GM13976 (cell line): ENCODE results near the gene RAB34.

Experiments
- DNase-seq: peaks from one replicate; pipeline ENCODE4 v3.0.0; 2012; ENCODE audit warnings: low spot score
- CTCF ChIP-seq: IDR thresholded peaks from 2 replicates; pipeline ENCODE4 v1.5.1; 2012; ENCODE audit warnings: borderline replicate concordance, mild to moderate bottlenecking; ENCODE audit not compliant: insufficient read depth; ENCODE audit errors: extremely low read depth, missing control alignments, control extremely low read depth
- in situ Hi-C: fragments of 300-500 bp; cut with MboI; formaldehyde crosslinking; loops from one replicate; pipeline ENCODE4 v1.12.0; 2022; ENCODE audit warnings: low sequenced_read_pairs, mixed read lengths, inconsistent platforms; ENCODE audit not compliant: unreplicated experiment

Gene RAB34

DNA sequence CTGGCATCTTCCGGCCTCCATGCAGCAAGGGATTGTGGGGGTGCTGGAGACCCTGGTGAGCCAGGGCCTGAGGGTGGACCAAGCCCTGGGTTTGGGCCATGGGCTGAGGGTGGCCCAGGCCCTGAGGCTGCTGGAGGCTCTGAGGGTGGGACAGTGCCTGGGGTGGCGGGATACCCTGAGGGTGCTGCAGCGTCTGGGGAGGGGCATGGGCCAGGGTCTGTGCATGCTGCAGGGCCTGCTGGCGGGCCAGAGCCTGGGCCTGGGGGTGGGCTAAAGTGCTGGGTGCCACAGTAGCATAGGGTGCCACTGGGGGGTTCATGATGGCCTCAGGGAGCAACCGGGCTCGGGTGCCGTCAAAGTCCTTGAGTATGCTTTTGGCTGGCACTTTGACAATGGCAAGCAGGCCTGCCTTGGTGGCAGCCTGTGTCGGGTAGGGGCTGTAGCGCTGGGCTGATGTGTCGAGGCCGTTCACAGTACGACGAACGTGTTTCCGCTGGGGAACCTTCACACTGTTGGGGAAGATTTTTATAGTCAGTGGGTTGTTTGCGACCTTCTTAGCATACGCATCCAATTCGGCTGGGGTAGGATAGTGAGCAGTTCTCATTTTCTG, 41.7 kb upstream of the RAB34 start:
- no peak for TF ChIP-seq CTCF
- in situ Hi-C loops, result no loop called here
- no peak for DNase-seq

DNA sequence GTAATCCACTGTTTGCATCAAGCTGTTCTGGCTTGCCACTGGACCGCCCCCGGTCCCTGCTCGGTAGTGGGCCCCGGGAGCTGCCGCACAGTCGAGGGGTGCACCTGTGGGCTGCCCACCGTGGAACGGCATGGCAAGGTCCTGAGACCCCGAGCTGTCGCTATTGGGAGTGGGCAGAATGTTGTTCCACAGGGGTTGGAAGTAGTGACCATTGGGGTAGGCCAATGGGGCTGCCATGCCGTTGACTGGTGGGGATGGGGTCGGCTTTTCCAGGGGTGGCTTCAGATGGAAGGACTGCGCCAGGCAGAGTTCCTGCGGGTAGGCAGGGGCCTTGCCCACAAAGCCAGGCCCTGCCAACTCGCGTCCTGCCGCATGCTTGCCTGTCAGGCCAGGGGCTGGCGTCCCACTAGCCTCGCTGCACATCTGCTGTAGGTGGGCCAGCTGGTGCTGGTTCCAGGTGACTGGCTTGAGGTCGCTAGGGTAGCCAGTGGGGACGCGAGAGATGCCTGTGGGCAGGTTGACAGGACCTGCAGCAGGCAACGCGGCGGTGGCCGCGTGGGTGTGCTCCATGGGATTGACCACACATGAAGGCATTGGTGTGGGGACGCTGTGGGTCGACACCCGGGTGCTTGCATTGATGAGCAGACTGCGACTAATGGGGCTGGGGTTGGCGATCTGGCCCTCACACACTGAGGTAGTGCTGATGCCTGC, 40.9 kb upstream of the RAB34 start:
- in situ Hi-C loops, result no loop called here
- no peak for DNase-seq
- TF ChIP-seq CTCF, result no peak

DNA sequence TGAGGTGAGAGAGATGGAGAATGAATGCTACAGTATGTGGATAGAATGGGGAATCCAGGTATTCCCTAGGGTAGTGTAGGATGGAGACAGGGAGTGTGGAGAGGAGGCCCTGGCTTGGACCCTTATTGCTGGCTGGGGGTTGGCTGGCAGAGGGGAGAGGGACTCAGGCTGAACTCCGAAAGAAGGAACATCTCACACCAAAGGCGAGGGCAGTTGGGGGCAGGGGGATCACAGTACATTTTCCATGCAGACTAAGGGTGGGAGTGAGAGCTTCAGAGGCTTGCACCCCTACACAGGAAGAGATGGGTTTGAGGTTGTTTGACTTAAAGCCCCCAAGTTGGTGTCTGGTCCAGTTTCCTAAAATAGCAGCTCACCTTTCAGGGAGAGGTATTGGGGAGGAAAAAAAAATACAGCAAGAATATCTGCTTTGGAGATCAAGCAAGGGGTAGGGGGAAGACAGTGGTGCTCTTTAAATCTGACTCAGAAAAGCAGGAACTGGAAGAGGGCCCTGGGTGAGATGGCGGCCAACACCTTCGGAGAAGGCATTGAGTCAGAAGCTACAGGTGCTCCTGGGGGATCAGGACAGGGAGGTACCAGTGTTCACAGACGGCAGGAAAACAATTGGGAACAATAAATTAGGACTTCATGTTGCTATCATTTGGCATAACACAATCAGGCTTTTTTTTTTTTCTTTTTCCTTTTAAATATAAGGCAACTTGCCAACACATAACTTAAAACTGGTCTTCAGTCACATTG, 38.6 kb upstream of the RAB34 start:
- TF ChIP-seq CTCF, result no peak
- in situ Hi-C loops, result no loop called here
- no peak for DNase-seq

GRCh38 chr17:28755486-28755885, 37.8 kb upstream of the RAB34 start:
- in situ Hi-C loops, result no loop called here

GRCh38 chr17:28751600-28752366, 34.1 kb upstream of the RAB34 start:
- no peak for DNase-seq
- no peak for TF ChIP-seq CTCF
- in situ Hi-C loops, result no loop called here

More at GRCh38 chr17:28755486-28755885, 37.8 kb upstream of the RAB34 start:
- TF ChIP-seq CTCF, result no peak
- DNase-seq, result no peak
